Left renal pelvis (tissue), 4 donors: ENCODE results near the gene TNK1. TPM values are rescaled to one million over a fixed set of nuclear protein-coding genes. Genes with fewer than 3 reads are reported as not detected.
"Not testable (repeated sequence)": the region's sequence is repeated elsewhere in the genome, so short reads cannot be mapped to it uniquely, and the experiment has no call there.

Experiments used
- DNase-seq, 4 donors: peaks; one replicate each; pipeline ENCODE4 v3.0.0-alpha.2; 2013; ENCODE audit warnings: low read depth in 4 of 4, low spot score in 3 of 4
- polyA plus RNA-seq, 4 donors: library from polyadenylated mRNA; unstranded; fragments of 120-200 nt; gene quantifications; one replicate each; pipeline ENCODE4 v1.2.1, GENCODE V29; 2013; ENCODE audit not compliant: insufficient read length in 4 of 4

TNK1 gene
- 1 to 10 TPM in 3 of 4 donors, under 1 TPM in 1; 1.00 to 6.1 (median 5.2) TPM for polyA plus RNA-seq

GRCh38 chr17:7380855-7381683 is at the start of gene TNK1:
TNK1 (plus strand) TSS chr17:7381089; CDS start chr17:7382927, 1,838 bp downstream.
- DNase-seq = no peak

GRCh38 chr17:7332111-7332510 is 48.8 kb upstream of the TNK1 start:
- no peak for DNase-seq

GRCh38 chr17:7332600-7333069 is 48.3 kb upstream of the TNK1 start:
- not testable (repeated sequence) for DNase-seq

GRCh38 chr17:7334938-7335538 is 45.9 kb upstream of the TNK1 start:
- no peak for DNase-seq

- DNase-seq = not testable (repeated sequence)
These were observed 45.1 kb upstream of the TNK1 start for GRCh38 chr17:7335765-7336164.

- DNase-seq = no peak
These were observed 44.4 kb upstream of the TNK1 start, which contains the start of gene ACAP1 for GRCh38 chr17:7336240-7337175. ACAP1 (plus strand) TSS chr17:7336529; CDS start chr17:7336735, 206 bp downstream.

- not testable (repeated sequence) for DNase-seq
These were observed 43.3 kb upstream of the TNK1 start for GRCh38 chr17:7337600-7337999.

- no peak for DNase-seq
These were observed 40.7 kb upstream of the TNK1 start for GRCh38 chr17:7340179-7340578.

- no peak for DNase-seq
These were observed 39.0 kb upstream of the TNK1 start for GRCh38 chr17:7341842-7342241.

- no peak for DNase-seq
These were observed 37.6 kb upstream of the TNK1 start for GRCh38 chr17:7343250-7343649.

- no peak for DNase-seq
These were observed 33.9 kb upstream of the TNK1 start for GRCh38 chr17:7346761-7347614.

GRCh38 chr17:7347630-7348477 is 33.0 kb upstream of the TNK1 start:
- DNase-seq = no peak

GRCh38 chr17:7348478-7349242 is 32.2 kb upstream of the TNK1 start:
- no peak for DNase-seq

GRCh38 chr17:7351665-7352502 is 29.0 kb upstream of the TNK1 start, which contains the start of gene KCTD11:
KCTD11 (plus strand) TSS chr17:7352162.
- peak in 2 of 4 donors; percentile 75 to 78 for DNase-seq

- DNase-seq = no peak
These were observed 28.4 kb upstream of the TNK1 start for GRCh38 chr17:7352503-7352889.

GRCh38 chr17:7352910-7353635 is 27.8 kb upstream of the TNK1 start:
- no peak for DNase-seq
